H1 (cell line): ENCODE results near the gene MSTN. TPM values are rescaled to one million over a fixed set of nuclear protein-coding genes. Genes with fewer than 3 reads are reported as not detected.

ENCODE experiments used
- CTCF ChIA-PET: fragments of 300-600 bp; sonication (Branson Sonifier 250); formaldehyde crosslinking; loops from one replicate; lab custom pipeline; 2021; ENCODE audit not compliant: partially characterized antibody; lab: Charles Lee
- POLR2A ChIA-PET: fragments of 300-600 bp; sonication (Branson Sonifier 250); formaldehyde crosslinking; loops from one replicate; lab custom pipeline; 2021; ENCODE audit warnings: inconsistent platforms; ENCODE audit not compliant: partially characterized antibody; lab: Charles Lee
- DNase-seq, 2 experiments: peaks; one replicate each; pipeline versions ENCODE4 v3.0.0 to v3.0.0-alpha.2; 2010 to 2022; ENCODE audit warnings: low spot score in 2 of 2, low read depth in 1 of 2, mixed read lengths in 1 of 2
- FAIRE-seq: peaks from 2 replicates; lab custom pipeline; 2011; peaks lifted over from hg19 to GRCh38; lab: Jason Lieb, UNC
- H2AFZ ChIP-seq: 2 replicates; pipeline ENCODE4 v1.8.1; 2012; ENCODE audit warnings: low read length, inconsistent platforms
- H2AK5ac ChIP-seq: 2 replicates; pipeline ENCODE4 v1.6.1; 2013; ENCODE audit warnings: low read depth, low read length
- H2BK120ac ChIP-seq: replicated peaks from 2 replicates; pipeline ENCODE3; 2013; ENCODE audit warnings: low read depth, low read length, inconsistent platforms
- H2BK12ac ChIP-seq: 2 replicates; pipeline ENCODE4 v1.6.1; 2013; ENCODE audit warnings: low read depth, low read length
- H2BK15ac ChIP-seq: 2 replicates; pipeline ENCODE4 v1.6.1; 2013; ENCODE audit warnings: low read length
- H2BK20ac ChIP-seq: 2 replicates; pipeline ENCODE4 v1.6.1; 2013; ENCODE audit warnings: low read length
- H2BK5ac ChIP-seq: 2 replicates; pipeline ENCODE4 v1.6.1; 2013; ENCODE audit warnings: low read depth, low read length
- H3K14ac ChIP-seq: 2 replicates; pipeline ENCODE4 v1.6.1; 2013; ENCODE audit warnings: inconsistent platforms; ENCODE audit not compliant: insufficient read length
- H3K18ac ChIP-seq: 2 replicates; pipeline ENCODE4 v1.6.1; 2013; ENCODE audit warnings: low read length; ENCODE audit errors: extremely low read depth
- H3K23ac ChIP-seq: 2 replicates; pipeline ENCODE4 v1.6.1; 2013; ENCODE audit warnings: inconsistent platforms; ENCODE audit not compliant: insufficient read length
- H3K23me2 ChIP-seq: 2 replicates; pipeline ENCODE4 v1.6.1; 2013; ENCODE audit warnings: low read depth, low read length
- H3K27ac ChIP-seq: 2 replicates; pipeline ENCODE4 v1.6.1; 2011; ENCODE audit warnings: low read depth, low read length, inconsistent platforms
- H3K27me3 ChIP-seq, 4 experiments: replicated peaks in 1 of 4; 1 replicate in 1 of 4; 2 replicates in 3 of 4; pipeline versions ENCODE4 v1.6.1 to v1.8.1; 2011 to 2013; ENCODE audit warnings: low read length in 3 of 4, mild to moderate bottlenecking in 3 of 4, inconsistent platforms in 2 of 4, mixed read lengths in 2 of 4, moderate library complexity in 1 of 4; ENCODE audit not compliant: control insufficient read depth in 3 of 4, insufficient read depth in 3 of 4; ENCODE audit errors: extremely low read depth in 1 of 4
- H3K36me3 ChIP-seq, 4 experiments: 2 replicates each; pipeline versions ENCODE4 v1.6.1 to v1.8.1; 2011 to 2013; ENCODE audit warnings: mild to moderate bottlenecking in 4 of 4, low read length in 3 of 4, moderate library complexity in 2 of 4, control low read depth in 1 of 4, inconsistent platforms in 1 of 4; ENCODE audit not compliant: insufficient read depth in 4 of 4, control insufficient read depth in 2 of 4
- H3K4ac ChIP-seq: replicated peaks from 2 replicates; pipeline ENCODE3; 2013; ENCODE audit warnings: low read length, low read depth, mixed read lengths, inconsistent platforms; ENCODE audit not compliant: insufficient read length
- H3K4me1 ChIP-seq, 4 experiments: replicated peaks in 1 of 4; 1 replicate in 1 of 4; 2 replicates in 3 of 4; pipeline versions ENCODE4 v1.6.1 to v1.8.1; 2011 to 2013; ENCODE audit warnings: low read length in 3 of 4, inconsistent platforms in 2 of 4, mixed read lengths in 1 of 4; ENCODE audit not compliant: insufficient read depth in 4 of 4, control insufficient read depth in 3 of 4
- H3K4me2 ChIP-seq, 2 experiments: 2 replicates each; pipeline versions ENCODE4 v1.6.1 to v1.8.1; 2011 to 2013; ENCODE audit warnings: low read depth in 2 of 2, low read length in 2 of 2, control low read depth in 1 of 2, inconsistent platforms in 1 of 2, mild to moderate bottlenecking in 1 of 2; ENCODE audit not compliant: insufficient read depth in 1 of 2
- H3K4me3 ChIP-seq, 4 experiments: fragments of 200-600, 300-600 bp in 1 of 4; sonication (generic), shearing (Covaris generic), sonication (Bioruptor Twin) in 1 of 4; 2 replicates each; pipeline versions ENCODE4 v1.5.1 to v1.8.1; 2011 to 2016; ENCODE audit warnings: low read length in 4 of 4, low read depth in 3 of 4, control low read depth in 2 of 4, inconsistent platforms in 2 of 4, mild to moderate bottlenecking in 2 of 4, mixed read lengths in 1 of 4, moderate library complexity in 1 of 4; ENCODE audit not compliant: insufficient read depth in 2 of 4; ENCODE audit errors: extremely low read depth in 1 of 4
- H3K56ac ChIP-seq: replicated peaks from 2 replicates; pipeline ENCODE3; 2013; ENCODE audit warnings: low read depth, mild to moderate bottlenecking, mixed read lengths, low read length, inconsistent platforms; ENCODE audit not compliant: insufficient read length
- H3K79me1 ChIP-seq: 2 replicates; pipeline ENCODE4 v1.6.1; 2013; ENCODE audit warnings: low read depth, low read length, control low read depth
- H3K79me2 ChIP-seq, 2 experiments: 2 replicates each; pipeline versions ENCODE4 v1.6.1 to v1.8.1; 2012 to 2013; ENCODE audit warnings: low read length in 2 of 2, mild to moderate bottlenecking in 2 of 2, inconsistent platforms in 1 of 2; ENCODE audit not compliant: insufficient read depth in 2 of 2, control insufficient read depth in 1 of 2
- H3K9ac ChIP-seq, 4 experiments: replicated peaks in 1 of 4; 1 replicate in 1 of 4; 2 replicates in 3 of 4; pipeline versions ENCODE4 v1.6.1 to v1.8.1; 2011 to 2013; ENCODE audit warnings: low read depth in 3 of 4, low read length in 3 of 4, control low read depth in 2 of 4, mild to moderate bottlenecking in 2 of 4, moderate library complexity in 2 of 4, inconsistent platforms in 1 of 4; ENCODE audit errors: extremely low read depth in 1 of 4
- H3K9me3 ChIP-seq, 2 experiments: 2 replicates each; pipeline versions ENCODE4 v1.6.1 to v1.8.1; 2012 to 2013; ENCODE audit warnings: mild to moderate bottlenecking in 2 of 2, moderate library complexity in 2 of 2, control low read depth in 1 of 2, inconsistent platforms in 1 of 2, low read depth in 1 of 2, low read length in 1 of 2, mixed read lengths in 1 of 2; ENCODE audit not compliant: insufficient read depth in 2 of 2
- H4K20me1 ChIP-seq, 2 experiments: replicated peaks in 1 of 2; 2 replicates each; pipeline versions ENCODE3 to v1.8.1; 2011 to 2013; ENCODE audit warnings: inconsistent platforms in 2 of 2, low read length in 2 of 2, mild to moderate bottlenecking in 1 of 2; ENCODE audit not compliant: insufficient read depth in 2 of 2, control insufficient read depth in 1 of 2
- H4K5ac ChIP-seq: 2 replicates; pipeline ENCODE4 v1.6.1; 2013; ENCODE audit warnings: low read length, low read depth, mixed read lengths, inconsistent platforms; ENCODE audit not compliant: insufficient read length
- H4K8ac ChIP-seq: 2 replicates; pipeline ENCODE4 v1.8.0; 2013; ENCODE audit warnings: mild to moderate bottlenecking, moderate library complexity, low read length, inconsistent platforms; ENCODE audit not compliant: insufficient read depth; ENCODE audit errors: extremely low read depth
- H4K91ac ChIP-seq: replicated peaks from 2 replicates; pipeline ENCODE3; 2013; ENCODE audit warnings: low read length, mixed read lengths, inconsistent platforms; ENCODE audit not compliant: insufficient read length
- CHD2 ChIP-seq: IDR thresholded peaks from 2 replicates; pipeline ENCODE4 v1.6.1; 2012; ENCODE audit warnings: low read length, improper control_type of control experiment
- EP300 ChIP-seq, 2 experiments: IDR thresholded peaks; 1 replicate in 1 of 2; 2 replicates in 1 of 2; pipeline ENCODE4 v1.6.1; 2011 to 2012; ENCODE audit warnings: low read depth in 2 of 2, low read length in 2 of 2, mild to moderate bottlenecking in 2 of 2, borderline replicate concordance in 1 of 2, inconsistent platforms in 1 of 2, moderate library complexity in 1 of 2
- KDM1A ChIP-seq: fragments of 200-600, 300-600 bp; sonication (generic); IDR thresholded peaks from 2 replicates; pipeline ENCODE4 v1.7.1; 2016; ENCODE audit warnings: mild to moderate bottlenecking, low read length, borderline replicate concordance
- RXRA ChIP-seq: IDR thresholded peaks from 2 replicates; pipeline ENCODE4 v1.6.1; 2011; ENCODE audit warnings: low read depth, mild to moderate bottlenecking, low read length, moderate library complexity; ENCODE audit not compliant: insufficient read depth
- WGBS, 2 experiments: shearing (Covaris generic) in 1 of 2; methylation state at CpG; one replicate each; pipeline versions ENCODE4 v1.1.6 to v1.1.7; 2013 to 2015; ENCODE audit warnings: low lambda C conversion rate in 2 of 2, mixed read lengths in 2 of 2, inconsistent platforms in 1 of 2, low coverage in 1 of 2, missing lambda C conversion rate in 1 of 2; ENCODE audit not compliant: insufficient replicate concordance in 2 of 2, insufficient coverage in 1 of 2, insufficient read length in 1 of 2; ENCODE audit errors: extremely low coverage in 1 of 2, missing lambda C conversion rate in 1 of 2; 5-methylcytosine and 5-hydroxymethylcytosine counted together
- polyA plus RNA-seq, 7 experiments: library from polyadenylated mRNA; depleted of rRNA in 3 of 7; stranded (reverse) in 5 of 7; unstranded in 2 of 7; fragments of >200 nt in 5 of 7; fragments of 200-250 nt in 2 of 7; gene quantifications; 1 replicate in 5 of 7; 2 replicates in 1 of 7; 4 replicates in 1 of 7; pipeline versions ENCODE4 v1.2.1 to v1.2.3, GENCODE V29; 2011 to 2013; ENCODE audit warnings: missing spikeins in 2 of 7, mixed read lengths in 2 of 7
- total RNA-seq: library from RNA; stranded (reverse); fragmentation: NEBNext Ultra II Directional; extraction: Animal tissue kit (Norgen Biotek cat#: 25700); gene quantifications from 2 replicates; pipeline ENCODE4 v1.2.1, GENCODE V29; 2021

MSTN gene
- total and polyA plus RNA-seq, 2 of the 8 experiments (the other 6 are each of a cell fraction or from before 2014, with no cell fraction given): not detected

- ChIA-PET POLR2A (no interaction called here), CTCF (interaction anchor here (0.6 to 5.2 kb wide), 4 partner anchors 8 to 205 kb away, joined by 3 to 26 read pairs (median 4); no protein-coding TSS in a partner anchor)
- Histone ChIP-seq H2AK5ac (no peak overlapping the region), H3K36me3 (no peaks in the 10 kb centered on the region), H3K56ac (no peak overlapping the region), H3K79me1 (no peaks in the 10 kb centered on the region), H2BK12ac (no peak overlapping the region), H3K4me2 (no peak overlapping the region), H2BK20ac (no peak overlapping the region), H2BK15ac (no peak overlapping the region), H2BK120ac (no peak overlapping the region), H3K27me3 (no peaks in the 10 kb centered on the region), H2AFZ (no peak overlapping the region), H4K5ac (no peak overlapping the region), H3K79me2 (no peaks in the 10 kb centered on the region), H3K14ac (no peak overlapping the region), H2BK5ac (no peak overlapping the region), H3K4me1 (no peaks in the 10 kb centered on the region), H3K23me2 (no peaks in the 10 kb centered on the region), H3K9me3 (no peaks in the 10 kb centered on the region), H3K9ac (no peak overlapping the region), H4K8ac (no peak overlapping the region), H3K4me3 (no peak overlapping the region), H4K91ac (no peak overlapping the region), H3K27ac (no peak overlapping the region), H3K18ac (no peak overlapping the region), H4K20me1 (no peaks in the 10 kb centered on the region), H3K23ac (no peak overlapping the region), H3K4ac (no peak overlapping the region)
- TF ChIP-seq EP300 (IDR thresholded peaks at IDR 0.05; ENCODE audit: borderline replicate concordance in 1 of 2, low read depth in 2 of 2, low read length in 2 of 2) (no peak), RXRA (no peak), CHD2 (no peak), KDM1A (no peak)
- DNase-seq (no peak), FAIRE-seq (no peak)
- WGBS, 2 experiments: 84% methylated on average over 2 of the region's 2 CpGs; no CpG with 5 or more reads in 1 of the 2 experiments
These were observed 16.6 kb upstream of the MSTN start for GRCh38 chr2:190079160-190079559.
